Heart left ventricle (tissue), 13 donors: ENCODE data around the gene LSM12.
"Not testable (repeated sequence)": the region's sequence is repeated elsewhere in the genome, so short reads cannot be mapped to it uniquely, and the experiment has no call there.

Experiments
- POLR2A ChIP-seq, 2 donors: fragments of 450-650 bp; IDR thresholded peaks; one replicate each; pipeline ENCODE4 v1.6.1; 2017; ENCODE audit warnings: antibody characterized with exemption in 2 of 2, mild to moderate bottlenecking in 2 of 2, moderate library complexity in 2 of 2
- TF ChIP-seq, protein P1 (sequence below), 12 donors: fragments of 200-600 bp; sonication (generic) in 4 of 12; IDR thresholded peaks; one replicate each; pipeline versions ENCODE4 v1.5.0 to v1.8.0; 2018 to 2022; ENCODE audit warnings: antibody characterized with exemption in 12 of 12, mild to moderate bottlenecking in 5 of 12
- donor health status: ischemic (EF 13 %, LVEDD 7.1; RV severe dilation, severe dysfunction).
- donor health status: DM: no; HTN: yes; CAD: no.
- donor health status: DM: no; HTN: no; CAD: no.
- donor health status: ischemic (EF 25% LVEDD 6.9; RV normal size, moderate dysfunction).
- donor health status: ischemic (EF 25% LVEDD 5.7; RV mildly dilated, moderate dysfunction).
- donor health status: ischemic (EF 35%, LVEDD 5.7; RV mildly dilated, moderate dysfunction).
- donor health status: nonischemic (EF 11% LVEDD 7.7; RV severe dilation, severe dysfunction).
- donor health status: DM: yes; HTN: yes; CAD: no.
- donor health status: PGD.
- donor health status: ischemic (EF 29% LVEDD 5.4; RV normal size, mild dysfunction).
- donor health status: nonischemic (EF 23%, LVEDD 6.1; RV moderate dilation, normal function).

DNA sequence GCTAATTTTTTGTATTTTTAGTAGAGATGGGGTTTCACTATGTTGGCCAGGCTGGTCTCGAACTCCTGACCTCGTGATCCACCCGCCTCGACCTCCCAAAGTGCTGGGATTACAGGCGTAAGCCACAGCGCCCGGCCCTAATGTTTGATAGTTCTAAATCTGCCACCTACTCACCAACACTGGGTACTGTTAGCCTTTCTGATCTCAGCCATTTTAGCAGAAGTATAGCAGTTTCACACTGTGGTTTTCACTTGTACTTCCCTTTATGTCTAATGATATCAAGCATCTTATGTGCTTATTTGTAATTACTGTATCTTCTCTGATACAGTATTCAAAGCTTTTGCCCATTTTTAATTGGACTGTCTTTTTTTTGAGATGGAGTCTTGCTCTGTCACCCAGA is 19.6 kb downstream of the LSM12 start:
- TF ChIP-seq, protein P1, sequence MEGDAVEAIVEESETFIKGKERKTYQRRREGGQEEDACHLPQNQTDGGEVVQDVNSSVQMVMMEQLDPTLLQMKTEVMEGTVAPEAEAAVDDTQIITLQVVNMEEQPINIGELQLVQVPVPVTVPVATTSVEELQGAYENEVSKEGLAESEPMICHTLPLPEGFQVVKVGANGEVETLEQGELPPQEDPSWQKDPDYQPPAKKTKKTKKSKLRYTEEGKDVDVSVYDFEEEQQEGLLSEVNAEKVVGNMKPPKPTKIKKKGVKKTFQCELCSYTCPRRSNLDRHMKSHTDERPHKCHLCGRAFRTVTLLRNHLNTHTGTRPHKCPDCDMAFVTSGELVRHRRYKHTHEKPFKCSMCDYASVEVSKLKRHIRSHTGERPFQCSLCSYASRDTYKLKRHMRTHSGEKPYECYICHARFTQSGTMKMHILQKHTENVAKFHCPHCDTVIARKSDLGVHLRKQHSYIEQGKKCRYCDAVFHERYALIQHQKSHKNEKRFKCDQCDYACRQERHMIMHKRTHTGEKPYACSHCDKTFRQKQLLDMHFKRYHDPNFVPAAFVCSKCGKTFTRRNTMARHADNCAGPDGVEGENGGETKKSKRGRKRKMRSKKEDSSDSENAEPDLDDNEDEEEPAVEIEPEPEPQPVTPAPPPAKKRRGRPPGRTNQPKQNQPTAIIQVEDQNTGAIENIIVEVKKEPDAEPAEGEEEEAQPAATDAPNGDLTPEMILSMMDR (IDR thresholded peaks at IDR 0.05) = not testable (repeated sequence)
- not testable (repeated sequence) for TF ChIP-seq POLR2A (IDR thresholded peaks at IDR 0.05)
